Left hindlimb (tissue), 1 donor: Measurements from ENCODE around the gene ABCC4.

Source experiments
- DNase-seq: peaks from one replicate; pipeline ENCODE4 v3.0.0-alpha.2; 2018

Gene ABCC4

DNA sequence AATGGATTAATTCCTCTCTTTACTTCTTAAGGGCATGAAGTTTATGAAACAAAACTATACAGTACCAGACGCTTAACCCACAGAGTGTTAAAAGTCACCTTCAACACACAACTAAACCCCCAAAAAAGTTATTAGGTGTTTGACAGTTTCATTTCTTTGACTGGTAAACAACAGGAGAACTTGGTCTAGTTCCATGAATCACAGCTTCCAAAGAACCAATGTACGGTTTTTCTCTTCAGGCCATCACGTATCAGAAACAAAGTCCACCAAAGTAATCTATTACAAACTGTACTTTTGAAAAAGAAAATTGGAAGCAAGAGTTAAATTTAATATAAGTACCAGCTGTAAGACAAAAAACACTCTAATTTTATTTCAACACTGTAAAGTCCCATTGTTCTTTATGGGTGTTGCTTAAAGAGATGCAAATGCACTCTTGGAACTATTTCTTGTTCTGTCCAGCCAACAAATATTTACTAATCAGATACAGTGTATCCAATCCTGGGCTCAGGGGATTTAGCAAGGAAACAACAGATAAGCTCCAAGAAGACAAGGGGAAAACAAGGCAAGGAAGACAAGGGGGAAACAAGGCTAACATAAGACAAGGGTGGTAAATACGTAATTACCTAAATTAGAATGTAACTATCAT lies 149.2 kb downstream of the ABCC4 start:
- no peak for DNase-seq

DNA sequence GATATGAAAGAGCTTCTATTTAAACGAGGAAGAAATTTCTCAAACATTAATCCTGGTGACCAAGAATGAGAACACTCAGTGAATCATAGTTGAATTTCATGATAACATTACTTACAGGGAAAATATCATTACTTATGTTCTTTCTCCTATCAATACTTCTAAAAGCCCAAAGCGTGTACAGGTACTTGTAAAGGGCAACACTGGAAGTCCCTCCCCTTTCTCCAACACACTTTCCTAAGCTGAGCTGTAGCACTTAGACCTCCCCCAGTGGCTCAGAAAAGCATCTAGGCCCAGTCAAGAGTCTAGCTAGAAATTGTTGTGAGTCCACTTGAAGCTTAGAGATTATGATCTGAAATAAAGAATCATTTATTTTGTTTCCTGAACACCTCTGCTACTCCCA lies 150.7 kb downstream of the ABCC4 start:
- no peak for DNase-seq

DNA sequence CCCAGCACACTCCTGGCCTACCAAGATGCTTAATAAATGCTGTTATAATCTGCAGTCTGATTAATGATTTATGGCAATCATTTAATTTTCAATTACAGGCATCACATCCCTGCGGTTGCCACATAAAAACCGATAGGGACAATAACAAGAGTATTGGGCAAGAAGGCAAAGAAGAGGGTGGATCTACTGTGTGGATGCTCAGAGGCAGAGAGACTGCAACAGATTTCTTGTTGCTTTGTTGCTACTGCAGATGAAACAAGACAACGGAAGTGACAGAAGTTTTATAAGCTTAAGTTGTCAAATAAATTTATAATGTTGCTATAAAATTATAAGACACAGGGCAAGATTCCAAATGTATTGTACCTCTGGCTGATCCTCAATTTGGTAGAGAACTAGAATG lies 154.8 kb downstream of the ABCC4 start:
- DNase-seq: no peak

DNA sequence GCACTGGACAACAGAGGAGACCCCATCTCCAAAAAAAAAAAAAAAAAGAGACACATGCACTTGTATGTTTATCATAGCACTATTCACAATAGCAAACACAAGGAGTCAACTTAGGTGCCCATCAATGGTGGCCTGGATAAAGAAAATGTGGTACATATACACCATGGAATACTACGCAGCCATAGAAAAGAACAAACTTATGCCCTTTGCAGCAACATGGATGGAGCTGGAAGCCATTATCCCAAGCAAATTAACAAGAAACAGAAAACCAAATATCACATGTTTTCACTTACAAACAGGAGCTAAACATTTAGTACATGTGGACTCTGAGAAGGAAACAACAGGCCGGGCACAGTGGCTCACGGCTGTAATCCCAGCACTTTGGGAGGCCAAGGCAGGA lies 155.7 kb downstream of the ABCC4 start:
- no peak for DNase-seq

DNA sequence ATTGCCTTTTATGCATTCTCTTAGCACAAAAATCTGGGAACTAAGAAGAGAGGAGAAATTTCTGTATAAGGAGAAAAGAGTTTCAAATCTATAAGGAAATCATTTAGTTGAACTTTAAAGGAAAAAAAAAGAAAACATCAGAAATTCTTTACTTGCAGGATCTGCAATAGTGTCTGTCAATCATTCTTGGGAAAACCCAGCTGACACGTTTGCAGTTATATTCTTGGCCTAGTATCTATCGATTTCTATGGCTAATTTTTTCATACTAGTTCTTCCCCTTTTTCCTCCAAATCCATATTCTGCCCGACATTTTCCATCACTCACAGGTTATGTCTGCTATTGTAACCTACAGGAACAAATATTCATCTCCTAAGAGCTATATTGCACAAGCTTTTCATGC lies 160.7 kb downstream of the ABCC4 start:
- no peak for DNase-seq

DNA sequence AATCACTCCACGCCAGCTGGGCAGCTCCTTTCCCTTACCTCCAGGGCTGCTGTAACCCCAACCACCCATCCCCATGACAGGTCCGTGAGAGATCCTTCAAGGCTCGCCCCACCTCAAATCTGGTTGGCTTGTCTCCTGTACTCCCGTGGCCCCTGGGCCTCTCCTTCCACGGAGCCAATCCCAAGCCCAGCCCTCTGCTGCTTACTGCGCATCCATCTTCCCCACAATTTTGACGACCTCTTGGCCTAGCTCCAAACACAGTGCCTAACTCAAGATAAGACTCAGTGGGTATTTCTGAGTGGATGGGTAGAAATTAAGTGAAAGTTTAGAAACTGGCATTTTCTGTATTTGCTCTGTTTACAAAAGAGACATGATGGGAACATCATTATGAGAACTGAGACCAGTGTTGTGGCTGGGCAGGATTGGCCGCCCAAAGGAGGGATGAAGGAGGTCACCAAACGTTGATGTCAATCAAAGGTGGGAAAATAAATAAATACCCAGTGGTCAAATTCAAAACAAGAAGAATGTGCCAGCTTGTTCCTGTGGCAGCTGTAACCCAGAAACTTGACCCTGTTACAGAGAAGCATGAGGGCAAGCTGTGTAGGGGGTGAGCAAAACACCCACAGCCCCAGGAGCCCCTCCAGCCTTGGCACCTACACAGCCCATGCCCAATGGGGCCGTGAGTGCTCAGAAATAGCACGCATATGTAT lies 162.2 kb downstream of the ABCC4 start:
- no peak for DNase-seq

DNA sequence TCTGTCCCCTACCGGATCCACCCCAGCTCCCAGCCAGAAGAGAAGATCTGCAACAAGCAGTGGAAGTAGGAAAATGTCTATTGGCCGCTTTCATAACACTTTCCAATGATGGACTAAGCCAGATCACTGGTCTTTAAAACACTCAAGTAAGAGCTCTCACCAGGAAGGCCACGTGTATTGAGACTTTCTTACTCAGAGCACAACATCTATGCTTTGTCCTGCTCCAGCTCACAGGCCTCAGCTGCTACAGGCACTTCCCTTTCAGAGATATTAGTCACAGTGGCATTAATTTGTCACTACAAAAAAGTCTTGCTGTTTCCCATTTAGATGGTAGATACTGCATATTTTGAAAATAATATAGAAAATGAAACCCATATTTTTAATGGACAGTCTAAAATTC lies 164.2 kb downstream of the ABCC4 start:
- no peak for DNase-seq

DNA sequence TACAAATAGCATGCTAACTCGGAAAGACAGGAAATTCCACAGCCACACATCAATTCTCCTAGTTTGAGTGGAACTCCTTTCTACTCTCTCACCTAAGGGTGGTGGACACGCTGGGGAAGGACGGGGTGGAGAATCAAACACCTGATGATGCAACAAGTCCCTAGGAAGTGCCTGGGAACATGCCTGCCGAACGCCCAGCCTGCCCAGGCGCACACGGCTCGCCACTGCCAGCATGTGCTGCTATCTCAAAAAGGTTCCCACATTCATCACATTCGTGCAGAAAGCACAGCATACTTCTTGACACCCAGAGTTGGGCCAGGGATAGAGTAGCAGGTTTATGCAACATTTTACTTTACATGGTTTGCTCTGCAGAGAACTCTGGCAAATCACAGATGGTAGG lies 164.6 kb downstream of the ABCC4 start:
- no peak for DNase-seq

DNA sequence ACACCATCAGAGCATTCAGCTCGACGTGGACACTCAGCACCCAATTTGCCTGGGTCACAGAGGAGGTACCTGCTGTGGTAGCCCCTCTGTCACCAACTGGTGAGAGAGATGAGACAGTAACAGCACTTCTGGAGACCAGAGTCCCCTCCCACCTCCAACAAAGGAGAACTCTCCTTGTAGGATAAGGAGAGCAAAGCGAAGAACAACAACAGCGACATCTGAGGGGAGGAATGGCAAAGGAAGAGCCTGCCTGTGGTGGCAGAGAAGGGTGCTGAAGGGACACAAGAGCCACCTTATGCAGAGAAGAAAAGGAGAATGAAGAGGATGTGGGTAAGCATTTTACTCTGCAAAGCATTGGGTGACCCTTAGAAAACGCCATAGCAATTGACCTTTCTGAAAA lies 167.8 kb downstream of the ABCC4 start:
- no peak for DNase-seq

DNA sequence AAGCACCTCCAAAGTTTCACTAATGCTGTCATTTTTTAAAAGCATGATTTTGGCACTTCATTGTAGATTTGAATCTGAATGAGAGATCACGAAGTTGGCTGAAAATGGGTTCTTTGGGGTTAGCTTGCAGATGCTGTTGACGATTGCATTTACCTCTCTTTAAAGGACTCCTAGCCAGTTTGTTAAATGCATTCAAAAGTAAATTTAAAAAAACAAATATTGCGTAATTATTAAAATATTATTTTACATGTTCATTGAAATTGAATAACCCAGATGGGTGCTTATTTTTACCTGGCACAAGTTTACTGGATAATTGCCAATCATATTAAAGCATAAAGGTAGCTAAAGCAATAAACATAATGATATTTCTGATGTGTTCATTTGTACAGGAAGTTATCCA lies 172.2 kb downstream of the ABCC4 start:
- DNase-seq: no peak

DNA sequence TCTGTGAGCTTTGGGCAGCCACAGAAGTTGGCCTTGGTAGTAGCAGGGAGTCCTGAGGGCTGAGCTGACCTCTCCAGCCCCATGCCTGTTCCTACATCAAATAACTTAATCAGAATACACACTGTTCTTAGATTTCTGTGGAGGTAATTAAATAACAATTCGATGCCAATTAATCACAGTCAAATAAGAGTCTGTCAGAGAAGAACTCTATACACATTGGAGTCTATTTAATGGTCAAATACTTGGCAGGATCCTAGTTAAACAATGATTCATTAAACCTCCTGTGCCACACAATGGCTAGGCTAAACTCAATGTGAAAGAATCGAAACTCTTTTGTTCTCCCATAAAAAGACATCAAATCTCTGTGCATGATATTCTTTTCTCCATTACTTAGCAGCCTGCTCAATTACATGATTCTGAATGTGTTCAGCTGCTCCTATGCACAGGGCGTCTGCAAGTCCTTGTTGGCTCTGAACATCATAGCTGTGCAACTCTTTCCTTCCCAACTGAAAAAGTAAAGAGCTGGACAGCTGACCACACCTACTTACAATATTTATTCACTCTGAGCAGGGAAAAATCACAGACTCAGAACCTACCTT lies 173.1 kb downstream of the ABCC4 start:
- DNase-seq: no peak

DNA sequence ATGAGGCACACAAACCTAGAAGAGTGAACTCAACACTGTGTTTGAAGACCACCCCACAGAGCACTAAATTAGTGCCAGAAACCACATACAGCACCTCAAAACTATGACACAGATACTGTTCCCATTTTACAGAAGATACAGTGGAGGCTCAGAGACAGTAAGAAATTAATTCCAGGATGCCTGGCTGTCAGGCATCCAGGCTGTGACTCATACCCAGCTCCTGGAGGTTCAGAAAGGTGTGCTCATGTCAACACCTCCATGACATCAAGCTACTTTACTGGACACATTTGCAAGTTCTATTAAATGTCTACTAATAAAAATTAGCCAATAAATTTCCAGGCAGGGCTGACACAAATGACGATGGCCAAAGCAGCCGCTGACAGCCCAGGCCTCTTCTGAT lies 176.3 kb downstream of the ABCC4 start:
- DNase-seq: no peak

DNA sequence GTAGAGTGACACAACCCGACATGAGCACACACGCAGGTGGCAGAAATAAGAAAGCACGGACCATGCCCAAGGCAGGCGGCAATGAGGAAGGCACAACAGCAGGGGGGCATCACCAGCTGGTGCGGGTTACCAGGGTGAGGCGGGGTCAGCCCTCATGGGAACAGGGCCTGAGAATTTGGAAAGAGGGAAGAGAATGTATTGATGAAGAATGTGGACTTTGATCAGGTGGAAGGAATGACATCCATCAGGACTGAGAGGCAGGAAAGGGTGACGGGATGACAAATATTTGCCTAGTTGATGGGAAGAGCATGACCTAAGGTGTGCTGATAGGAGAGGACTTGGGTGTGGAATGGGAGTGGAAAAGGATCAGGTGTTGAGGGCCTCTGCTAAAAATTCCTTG lies 177.5 kb downstream of the ABCC4 start:
- no peak for DNase-seq

DNA sequence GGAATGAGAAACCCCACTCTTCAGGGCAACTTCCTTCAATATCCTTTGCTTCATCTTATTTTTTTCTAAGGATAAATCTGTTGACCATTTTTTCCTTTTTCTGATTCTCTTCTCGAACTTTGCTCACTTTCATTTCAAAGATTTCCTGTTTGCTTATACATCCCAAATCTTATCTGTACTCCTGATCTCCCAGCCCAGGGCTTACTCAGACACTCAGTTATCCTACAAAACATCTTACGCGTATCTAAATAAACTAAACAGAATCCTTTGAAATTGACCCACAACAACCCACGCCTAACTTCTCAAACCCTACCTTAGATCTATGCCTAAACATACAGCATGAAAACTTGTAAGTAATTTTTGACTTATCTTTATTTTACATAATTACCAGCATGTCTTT lies 179.2 kb downstream of the ABCC4 start:
- no peak for DNase-seq

DNA sequence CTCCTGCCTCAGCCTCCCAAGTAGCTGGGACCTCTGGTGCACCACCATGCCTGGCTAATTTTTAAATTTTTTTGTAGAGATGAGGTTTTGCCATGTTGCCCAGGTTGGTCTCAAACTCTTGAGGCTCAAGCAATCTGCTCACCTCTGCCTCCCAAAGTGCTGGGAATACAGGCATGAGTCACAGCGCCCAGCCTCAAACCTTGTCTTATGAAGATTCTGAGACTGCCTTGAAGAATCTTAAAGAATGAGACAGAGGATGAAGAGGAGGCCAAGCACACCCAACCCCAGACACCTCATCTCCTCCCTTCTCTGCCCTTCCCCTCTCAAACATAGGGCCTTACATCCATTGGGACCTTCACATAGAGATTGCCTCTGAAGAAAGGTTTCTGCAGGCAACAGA lies 179.7 kb downstream of the ABCC4 start:
- no peak for DNase-seq

DNA sequence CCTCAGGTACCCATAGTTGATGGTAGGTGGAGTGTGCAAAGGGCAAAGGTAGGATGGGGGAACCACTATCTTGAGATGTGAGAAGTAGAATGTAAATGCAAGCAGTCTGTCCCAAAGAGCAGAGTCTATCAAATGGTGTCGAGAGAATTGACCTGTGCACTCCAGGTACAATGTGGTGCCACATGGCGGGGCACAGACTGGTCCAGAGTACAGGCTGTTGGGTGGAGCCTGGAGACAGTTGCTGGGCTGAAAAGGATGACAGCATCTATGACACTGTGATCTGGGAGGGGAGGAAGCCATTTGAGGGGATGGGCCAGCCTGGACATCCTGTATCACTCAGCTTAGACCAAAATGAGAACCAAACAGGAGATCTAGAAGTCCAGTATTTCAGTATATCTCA lies 180.6 kb downstream of the ABCC4 start:
- no peak for DNase-seq

DNA sequence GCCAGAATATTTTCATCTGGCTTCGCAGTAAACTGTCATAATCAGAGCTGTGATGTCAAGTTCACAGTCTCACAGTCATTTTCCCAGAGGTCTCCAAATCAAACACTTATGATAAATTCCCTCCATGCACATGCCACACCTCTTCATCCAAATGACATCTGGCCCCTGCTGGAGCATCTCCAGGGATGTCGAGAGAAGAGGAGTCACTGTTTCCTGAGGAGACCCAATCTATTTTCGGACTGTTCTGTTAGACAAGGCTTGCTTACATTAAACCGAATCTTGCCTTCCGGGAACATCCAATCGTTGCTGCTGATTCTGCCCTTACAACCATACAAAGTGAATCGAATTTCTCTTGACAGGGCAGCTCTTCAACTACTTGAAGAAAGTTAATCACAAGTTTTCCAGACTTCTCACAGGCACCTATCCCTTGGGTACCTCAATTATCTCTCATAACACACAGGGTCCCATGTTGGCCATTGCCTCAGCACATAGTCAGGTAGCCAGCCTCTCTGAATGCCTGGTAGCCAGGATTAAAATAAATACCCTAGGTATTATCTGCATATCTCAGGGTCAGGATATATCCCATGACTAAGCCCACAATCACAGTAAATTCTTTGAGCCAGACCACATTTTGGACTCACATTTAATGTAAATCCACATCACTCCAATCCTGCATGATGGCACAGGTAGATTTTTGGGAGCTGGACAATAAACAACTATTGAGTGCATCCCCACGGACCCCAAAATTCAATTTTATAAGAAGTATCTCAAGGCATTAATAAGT lies 182.5 kb downstream of the ABCC4 start:
- DNase-seq: no peak

DNA sequence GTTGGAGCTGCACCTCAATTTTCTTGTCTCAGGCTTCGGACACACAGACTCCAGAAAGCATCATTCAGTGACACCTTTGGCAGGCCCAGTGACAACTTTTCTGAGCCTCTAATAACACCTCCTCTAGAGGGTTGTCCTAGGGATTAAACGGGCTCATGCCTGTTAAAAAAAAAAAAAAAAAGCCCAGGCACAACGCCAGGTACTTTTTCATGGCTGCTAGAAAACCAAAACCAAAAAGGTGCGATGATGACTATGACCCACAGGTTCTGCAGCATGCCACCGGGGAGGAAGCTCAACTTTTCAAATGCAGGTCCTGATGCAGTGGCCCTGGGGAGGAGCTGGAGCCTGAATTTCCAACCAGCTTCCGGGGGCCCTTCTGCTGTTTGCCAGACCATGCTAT lies 184.2 kb downstream of the ABCC4 start:
- no peak for DNase-seq

DNA sequence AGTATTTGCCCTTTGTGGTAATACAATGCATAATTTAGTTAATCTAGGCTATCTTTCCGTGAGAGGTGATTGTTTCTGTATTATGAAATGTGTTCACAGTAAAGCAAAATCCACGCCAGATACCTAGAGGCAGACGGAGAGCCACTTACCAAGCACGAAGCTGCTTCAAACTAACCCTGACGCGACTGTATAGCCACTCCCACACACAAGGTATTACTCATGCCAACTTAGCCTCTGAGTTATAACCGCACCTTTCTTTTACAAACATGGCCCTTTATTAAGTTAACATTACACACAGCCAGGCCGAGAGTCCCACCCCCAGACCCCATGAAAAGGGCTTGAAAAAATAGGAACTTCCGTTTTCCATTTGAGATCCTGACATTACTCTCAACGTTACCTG lies 185.7 kb downstream of the ABCC4 start:
- no peak for DNase-seq

DNA sequence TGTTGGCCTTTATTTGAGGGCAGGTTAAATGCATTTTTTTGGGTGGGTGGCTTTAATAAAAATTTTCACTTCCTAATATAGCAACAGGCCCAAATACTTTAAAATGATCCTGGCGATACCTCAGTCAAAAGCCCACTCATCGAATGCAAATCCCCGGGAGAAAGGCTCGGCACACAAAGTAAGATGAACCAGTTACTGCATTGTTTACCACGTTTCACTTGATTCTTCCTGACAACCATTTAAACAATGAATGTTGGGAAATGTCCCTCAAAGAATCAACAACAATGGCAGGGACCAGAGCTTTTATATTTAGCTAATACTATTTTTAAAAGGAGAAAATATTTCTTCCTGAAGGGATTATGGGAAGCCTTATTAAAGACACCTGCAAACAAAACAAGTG lies 187.7 kb downstream of the ABCC4 start:
- DNase-seq: no peak

DNA sequence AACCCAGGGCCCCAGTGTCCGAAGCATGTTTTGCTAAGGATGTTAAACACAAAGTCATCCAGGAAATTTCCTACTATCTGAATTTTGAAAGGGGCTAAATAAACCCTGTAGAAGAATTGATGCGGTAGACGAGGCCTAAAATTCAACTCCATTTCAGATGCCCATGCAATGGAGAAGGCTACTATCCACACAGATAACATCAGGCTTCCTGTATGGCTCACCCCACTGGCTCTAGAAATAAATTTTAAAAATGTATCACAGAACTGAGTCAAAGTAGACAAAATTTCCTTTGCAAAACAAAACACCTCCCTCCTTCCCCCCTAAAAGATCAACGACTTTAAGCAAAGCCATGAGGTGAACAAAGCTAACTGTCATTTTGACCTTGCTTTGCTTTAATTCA lies 188.4 kb downstream of the ABCC4 start:
- DNase-seq: no peak

DNA sequence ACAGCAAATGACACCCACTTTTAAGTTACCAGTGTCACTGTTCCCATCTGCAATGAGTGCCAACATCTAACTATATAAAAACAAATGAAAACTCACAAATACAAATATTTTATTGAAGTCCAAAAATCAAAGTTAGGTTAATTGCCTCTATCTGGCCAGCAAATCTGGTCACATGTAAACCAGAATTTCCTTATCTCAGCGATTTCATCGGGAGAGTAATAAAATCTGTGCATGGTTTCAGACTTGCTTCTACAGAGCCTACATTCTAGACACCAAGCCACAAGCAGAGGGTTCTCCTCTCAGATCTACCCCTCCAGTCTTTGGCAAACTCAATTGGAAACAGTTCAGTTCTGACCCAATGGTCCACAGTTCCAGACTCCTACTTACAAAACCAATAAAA lies 189.6 kb downstream of the ABCC4 start:
- no peak for DNase-seq

DNA sequence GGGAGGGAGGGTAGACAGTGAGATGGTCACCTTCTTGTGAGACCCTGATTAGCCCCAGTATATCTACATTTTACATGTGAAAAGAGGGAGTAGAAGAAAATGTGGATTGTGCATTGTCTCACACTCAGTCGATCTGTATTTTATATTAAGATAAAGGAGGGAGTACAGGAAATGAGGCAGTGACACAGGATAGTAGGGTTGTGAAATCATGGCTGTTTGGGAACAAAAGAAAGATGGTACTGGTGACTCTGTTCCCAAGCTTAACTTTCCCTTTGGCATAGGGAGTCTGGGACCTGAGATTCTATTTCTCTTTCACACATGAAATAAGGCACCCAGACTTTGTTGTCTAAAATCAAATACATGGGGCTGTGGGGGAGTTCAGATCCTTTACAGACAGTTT lies 194.7 kb downstream of the ABCC4 start:
- no peak for DNase-seq
